SIG-M5 treated with dmso at 0.1 percent for 504 hours (cell line): ENCODE data around the gene ITGB7.
"Not testable (repeated sequence)": the region's sequence is repeated elsewhere in the genome, so short reads cannot be mapped to it uniquely, and the experiment has no call there.

Experiments
- DNase-seq: peaks from one replicate; lab custom pipeline; 2025; ENCODE audit not compliant: unreplicated experiment; lab: John Stamatoyannopoulos, UW

ITGB7 gene

GRCh38 chr12:53218551-53219291, 11.7 kb upstream of the ITGB7 start:
- no peak for DNase-seq

GRCh38 chr12:53217931-53218307, 10.9 kb upstream of the ITGB7 start:
- DNase-seq = no peak

- DNase-seq = no peak
Observed at GRCh38 chr12:53217051-53217930, 10.2 kb upstream of the ITGB7 start.

GRCh38 chr12:53215497-53215896, 8.4 kb upstream of the ITGB7 start:
- no peak for DNase-seq

GRCh38 chr12:53214687-53215455, 7.8 kb upstream of the ITGB7 start:
- no peak for DNase-seq

- DNase-seq = no peak
Observed at GRCh38 chr12:53214221-53214620, 7.2 kb upstream of the ITGB7 start.

- DNase-seq = peak; percentile 64
Observed at GRCh38 chr12:53213348-53213747, 6.3 kb upstream of the ITGB7 start.

GRCh38 chr12:53212931-53213330, 5.9 kb upstream of the ITGB7 start:
- no peak for DNase-seq

- DNase-seq = peak; percentile 18
Observed at GRCh38 chr12:53211476-53212381, 4.7 kb upstream of the ITGB7 start.

- DNase-seq = no peak
Observed at GRCh38 chr12:53210843-53211242, 3.8 kb upstream of the ITGB7 start.

- peak; percentile 86 for DNase-seq
Observed at GRCh38 chr12:53208877-53209463, 1.9 kb upstream of the ITGB7 start.

- no peak for DNase-seq
Observed at GRCh38 chr12:53208435-53208834, 1.4 kb upstream of the ITGB7 start.

- DNase-seq = peak; percentile 74
Observed at GRCh38 chr12:53205747-53206419, 1.2 kb downstream of the ITGB7 start.

GRCh38 chr12:53204351-53204750, 2.7 kb downstream of the ITGB7 start:
- DNase-seq = no peak

- not testable (repeated sequence) for DNase-seq
Observed at GRCh38 chr12:53202316-53202715, 4.7 kb downstream of the ITGB7 start.

GRCh38 chr12:53201639-53202038, 5.4 kb downstream of the ITGB7 start:
- DNase-seq = no peak

- no peak for DNase-seq
Observed at GRCh38 chr12:53201177-53201541, 5.9 kb downstream of the ITGB7 start.

GRCh38 chr12:53200458-53201176, 6.4 kb downstream of the ITGB7 start:
- peak; percentile 51 for DNase-seq

- DNase-seq = no peak
Observed at GRCh38 chr12:53200107-53200457, 7.0 kb downstream of the ITGB7 start.
